Activated gamma-delta T cell treated with Interleukin-2 at 50 U/mL for 16 hours (primary cell): Measurements from ENCODE around the gene ROCK2.

Experiments
- DNase-seq: peaks from one replicate; pipeline ENCODE4 v3.0.0-alpha.2; 2020

The ROCK2 gene

DNA sequence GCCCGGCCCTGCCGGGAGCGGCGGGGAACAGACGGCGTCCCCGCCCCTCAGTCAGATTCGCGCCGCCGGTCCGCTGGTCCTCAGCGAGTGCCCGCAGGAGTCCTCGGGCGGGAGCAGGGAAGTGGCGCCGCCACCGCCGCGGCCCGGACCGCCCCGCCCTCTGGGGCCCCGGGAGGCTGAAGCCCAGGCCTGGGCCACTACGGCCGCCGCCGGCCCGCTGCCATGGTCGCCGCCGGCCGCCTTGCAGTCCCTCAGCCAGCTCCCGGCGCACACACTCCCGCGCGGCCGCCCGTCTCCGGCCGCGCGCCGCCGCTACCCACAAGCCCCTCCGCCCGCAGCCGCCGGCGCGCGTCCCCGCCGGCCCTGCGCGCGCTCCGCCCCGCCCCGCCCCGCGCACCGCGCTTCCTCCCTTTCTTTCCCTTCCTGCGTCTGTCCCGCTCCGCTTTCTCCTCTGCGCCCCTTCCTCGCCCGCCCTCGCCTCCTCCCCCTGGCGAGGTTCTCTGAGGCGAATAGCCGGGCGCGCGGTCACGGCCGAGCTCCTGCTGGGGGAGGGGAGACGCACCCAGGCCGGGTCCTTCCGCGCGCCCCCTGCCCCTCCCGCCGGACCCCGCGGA lies at the start of gene ROCK2:
Gene ROCK2, minus strand, starts transcription at position 295 of the 614 bp plus-strand sequence. CDS start 500 bp downstream, outside the sequence.
- DNase-seq: peak; percentile 56

GRCh38 chr2:11393711-11394236 lies 49.3 kb upstream of the ROCK2 start:
- no peak for DNase-seq

DNA sequence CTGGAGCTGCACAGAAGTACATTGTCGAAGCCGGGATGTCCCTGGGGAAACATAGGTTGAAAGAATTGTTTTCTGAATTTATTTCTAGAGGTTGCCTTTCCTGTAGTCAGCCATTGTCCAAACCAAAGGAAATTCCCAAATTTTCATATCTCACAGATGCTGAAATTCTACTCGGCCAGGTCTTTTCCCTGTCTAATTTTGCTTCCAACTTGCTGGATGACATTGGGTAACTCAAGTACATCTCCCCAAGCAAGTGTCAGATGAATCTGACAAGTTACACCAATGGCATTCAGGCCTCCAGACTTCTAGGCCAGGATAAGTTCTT lies 47.5 kb upstream of the ROCK2 start:
- DNase-seq: no peak

DNA sequence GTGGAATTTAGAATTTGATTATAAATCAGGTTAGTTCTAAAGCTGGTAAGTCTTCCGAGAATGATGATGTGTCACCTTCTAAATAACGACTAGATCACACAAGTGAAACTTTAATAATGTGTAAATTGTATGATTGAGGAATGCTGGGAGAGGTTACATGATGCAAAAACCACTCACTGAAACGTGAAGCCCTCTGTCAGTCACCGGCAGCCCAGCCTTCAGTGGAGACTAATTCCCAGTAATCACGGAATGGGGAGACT lies 45.9 kb upstream of the ROCK2 start:
- DNase-seq: no peak

- no peak for DNase-seq
Observed at GRCh38 chr2:11389551-11390398, 45.3 kb upstream of the ROCK2 start.

GRCh38 chr2:11389052-11389420 lies 44.6 kb upstream of the ROCK2 start:
- DNase-seq: no peak

- no peak for DNase-seq
Observed at GRCh38 chr2:11388262-11389051, 44.0 kb upstream of the ROCK2 start.

DNA sequence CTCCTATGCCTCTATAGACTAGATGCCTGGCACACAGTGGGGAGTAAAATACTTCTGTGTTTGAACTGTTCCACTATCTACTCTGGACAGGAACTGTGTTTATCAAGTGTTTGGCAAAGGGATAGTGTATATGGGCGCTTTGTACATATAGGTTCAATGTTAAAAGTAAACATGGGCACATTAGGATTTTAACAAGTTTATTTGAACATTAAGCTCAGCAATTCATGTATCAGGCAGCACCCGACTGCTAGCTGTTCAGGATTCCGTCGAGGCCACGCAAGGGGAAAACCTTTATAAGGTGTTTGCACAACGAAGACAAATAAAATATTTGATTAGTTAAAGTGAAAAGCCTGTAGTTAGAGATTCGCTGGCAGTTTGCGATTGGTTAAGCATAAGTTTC lies 43.4 kb upstream of the ROCK2 start:
- DNase-seq: no peak

GRCh38 chr2:11387100-11387390 lies 42.6 kb upstream of the ROCK2 start:
- DNase-seq: no peak

GRCh38 chr2:11385847-11386246 lies 41.4 kb upstream of the ROCK2 start:
- DNase-seq: no peak

DNA sequence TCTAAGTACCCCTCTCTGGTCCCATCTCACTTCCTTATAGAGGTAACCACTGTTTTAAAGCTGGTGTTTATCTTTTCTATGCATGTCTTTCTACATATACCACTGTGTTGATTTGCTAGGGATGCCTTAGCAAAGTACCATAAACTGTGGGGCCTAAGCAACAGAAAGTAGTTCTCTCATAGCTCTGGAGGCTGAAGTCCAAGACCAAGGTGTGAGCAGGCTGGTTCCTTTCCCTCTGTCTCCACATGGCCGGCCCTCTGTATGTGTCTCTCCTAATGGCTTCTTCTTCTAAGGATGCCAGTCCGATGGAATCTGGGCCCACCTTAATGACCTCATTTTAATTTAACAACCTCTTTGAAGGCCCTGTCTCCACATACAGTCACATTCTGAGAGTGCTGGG lies 40.8 kb upstream of the ROCK2 start:
- DNase-seq: no peak

DNA sequence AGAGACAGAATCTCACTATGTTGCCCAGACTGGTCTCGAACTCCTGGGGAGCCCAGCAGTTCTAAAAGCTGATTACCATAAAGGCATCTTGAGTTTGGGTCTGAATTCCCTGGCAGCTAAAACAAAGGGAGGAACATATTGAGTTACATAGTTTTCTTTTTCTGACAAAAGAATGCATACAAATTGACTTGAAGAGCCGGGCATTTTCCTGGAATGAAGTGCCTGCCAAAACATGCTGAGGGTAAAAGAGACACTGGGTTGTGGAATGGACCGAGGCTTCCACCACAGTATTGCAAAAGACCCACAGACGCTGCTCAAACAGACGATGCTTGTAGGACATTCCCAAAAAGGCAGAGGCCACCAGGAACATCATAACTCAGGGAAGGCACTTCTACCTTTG lies 35.1 kb upstream of the ROCK2 start:
- no peak for DNase-seq

DNA sequence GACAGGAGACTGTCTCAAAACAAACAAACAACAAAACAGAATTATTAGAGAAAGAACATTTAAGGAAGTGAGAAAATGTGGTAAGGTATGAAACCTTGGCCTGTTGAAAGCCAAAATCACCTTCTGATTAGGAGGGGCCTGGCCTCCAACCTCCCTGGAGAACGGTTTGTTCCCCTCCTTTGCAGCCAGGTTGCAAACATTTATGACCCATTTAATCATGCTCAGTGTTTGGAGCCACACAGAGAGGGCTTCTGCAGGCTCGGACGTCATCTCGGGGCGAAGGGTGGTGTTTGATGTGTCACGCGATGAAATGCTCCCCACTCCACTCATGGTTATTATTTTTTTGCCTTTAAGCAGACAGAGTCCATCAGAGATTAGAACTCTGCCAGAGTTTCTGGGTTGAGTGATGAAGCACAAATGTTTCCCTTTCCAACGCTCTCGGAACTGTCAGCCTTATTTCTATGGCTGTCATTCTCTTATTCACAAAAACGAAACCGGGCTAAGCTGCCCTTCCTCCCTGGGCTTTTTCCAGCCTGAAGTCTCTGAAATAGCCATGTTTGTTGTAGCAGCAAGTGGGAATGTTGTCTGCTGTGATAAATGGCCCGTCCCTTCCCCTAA lies 33.6 kb upstream of the ROCK2 start:
- no peak for DNase-seq

DNA sequence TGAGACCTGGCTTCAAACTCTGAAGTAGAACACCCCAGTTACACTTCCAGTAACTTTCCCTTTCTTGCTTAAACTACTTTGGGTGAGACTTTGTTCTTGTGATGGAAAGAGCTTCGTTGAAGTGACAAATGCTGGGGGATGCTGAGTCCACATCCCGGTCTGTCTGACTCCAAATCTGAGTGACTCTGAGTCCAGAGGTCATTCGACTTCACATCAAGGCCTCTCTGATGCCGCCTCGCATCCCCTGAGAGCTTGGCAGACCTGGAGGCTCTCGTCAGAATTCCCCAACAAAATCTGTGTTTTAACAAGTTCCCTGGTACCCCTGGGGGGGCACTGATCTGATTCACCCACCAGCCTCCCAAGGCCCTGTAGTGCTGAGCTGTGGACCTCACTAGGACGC lies 31.6 kb upstream of the ROCK2 start:
- DNase-seq: no peak

- DNase-seq: no peak
Observed at GRCh38 chr2:11375689-11376027, 31.2 kb upstream of the ROCK2 start.

- DNase-seq: no peak
Observed at GRCh38 chr2:11375025-11375688, 30.7 kb upstream of the ROCK2 start.

DNA sequence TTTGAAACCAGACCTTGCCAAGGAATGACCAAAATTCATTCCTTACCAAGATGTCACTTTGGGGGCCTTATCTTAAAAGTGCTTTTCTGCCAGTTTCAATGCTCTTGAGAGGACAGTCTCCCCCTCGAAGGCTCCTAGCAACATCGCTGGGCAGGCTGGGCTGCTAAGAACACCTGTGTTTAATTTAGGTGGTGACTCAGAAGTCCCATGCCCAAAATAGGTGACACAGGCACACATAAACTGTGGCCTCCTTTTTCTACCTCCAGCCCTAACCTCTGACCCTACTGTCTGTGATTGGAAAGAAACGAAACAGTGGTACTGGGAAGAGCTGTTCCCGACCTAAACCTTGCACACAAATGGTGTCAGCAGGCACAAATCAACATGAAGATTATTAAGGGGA lies 28.7 kb upstream of the ROCK2 start:
- DNase-seq: no peak

DNA sequence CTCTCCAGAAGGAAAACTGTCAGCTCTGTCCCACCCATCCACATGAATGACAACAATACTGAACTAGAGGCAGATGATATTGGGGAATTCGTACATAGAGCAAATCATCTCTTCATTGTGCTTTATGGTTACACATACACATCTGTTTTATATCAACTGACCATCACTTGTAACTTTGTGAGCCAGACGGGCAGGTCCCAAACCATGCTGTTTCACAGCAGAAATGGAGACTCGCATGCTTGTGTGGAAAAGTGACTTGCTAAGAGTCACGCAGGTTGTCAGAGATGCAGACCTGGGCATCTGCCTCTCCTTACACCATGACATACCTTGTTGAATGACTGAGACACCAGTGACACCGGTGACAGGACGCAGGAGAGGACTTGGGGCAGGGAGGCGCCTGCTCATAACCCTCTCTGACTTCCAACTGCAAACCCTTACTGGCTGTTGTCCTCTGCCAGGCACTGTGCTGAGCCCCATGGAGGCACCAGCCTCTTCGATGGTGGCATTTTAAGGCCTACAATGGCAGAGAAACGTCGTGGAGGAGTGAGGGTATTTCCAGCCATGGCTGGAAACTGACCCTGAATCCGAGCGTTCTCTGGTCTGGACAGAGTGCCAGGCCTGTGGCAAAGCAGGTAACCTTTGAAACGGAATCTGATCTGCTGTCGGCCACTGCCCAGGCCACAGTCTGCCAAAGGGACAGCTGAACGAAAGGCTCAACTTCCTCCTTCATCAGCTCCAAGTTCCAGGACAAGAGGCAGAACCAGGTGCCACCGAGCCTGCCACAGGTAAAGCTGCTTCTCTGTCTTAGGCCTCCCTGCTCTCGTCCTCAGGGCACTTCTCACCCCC lies 26.9 kb upstream of the ROCK2 start:
- no peak for DNase-seq

GRCh38 chr2:11370377-11371091 lies 26.1 kb upstream of the ROCK2 start:
- DNase-seq: no peak

GRCh38 chr2:11368059-11368572 lies 23.7 kb upstream of the ROCK2 start:
- no peak for DNase-seq

DNA sequence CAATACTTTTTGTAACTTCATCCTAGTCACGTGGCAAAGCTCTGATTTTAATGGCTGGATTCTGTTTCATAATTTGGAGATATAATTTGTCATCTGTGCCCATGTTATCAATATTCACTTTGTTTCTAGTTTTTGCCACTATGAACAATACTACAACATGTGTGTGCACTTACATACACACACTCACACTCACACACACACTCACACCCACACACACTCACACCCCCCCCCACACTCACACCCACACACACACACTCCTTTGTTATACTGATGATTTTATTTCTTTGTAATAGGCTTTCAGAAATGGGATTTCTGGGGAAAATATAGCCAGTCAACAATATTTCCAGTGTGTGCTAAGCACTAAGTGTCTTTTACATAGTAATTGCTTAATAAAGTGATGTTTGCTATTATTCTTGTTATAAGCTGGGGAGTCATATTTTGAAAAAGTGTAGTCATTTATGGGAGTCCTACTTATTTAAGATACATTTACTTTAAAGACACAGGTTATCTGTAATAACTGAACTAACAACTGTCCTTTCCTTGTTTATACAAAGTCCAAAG lies 22.8 kb upstream of the ROCK2 start:
- no peak for DNase-seq
